ENCODE measurements around the gene SFXN5. TPM values are rescaled to one million over a fixed set of nuclear protein-coding genes. Genes with fewer than 3 reads are reported as not detected.

Gene SFXN5
- total and polyA plus RNA-seq, 7 donors, result 5.1 to 17.1 (median 12.2) TPM

DNA sequence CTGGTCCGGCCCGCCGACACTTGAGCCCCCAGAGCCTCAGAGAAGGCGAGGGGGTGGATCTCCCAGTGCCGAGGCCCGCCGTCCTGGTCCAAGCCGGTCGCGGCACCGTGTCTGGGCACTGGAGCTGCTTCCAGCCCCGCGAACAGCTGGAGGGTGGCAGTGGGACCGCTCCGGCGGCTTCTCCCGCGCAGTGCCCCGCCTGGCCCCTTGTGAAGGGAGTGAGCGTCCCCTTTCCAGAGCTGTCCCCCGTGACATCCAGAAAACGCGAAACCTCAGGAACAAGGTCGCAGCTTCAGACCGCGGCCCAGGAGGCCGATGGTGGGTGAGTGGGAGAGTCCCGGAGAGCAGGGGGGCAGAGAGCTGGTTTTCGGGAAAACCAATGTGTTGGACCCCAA lies 154.8 kb downstream of the SFXN5 start:
- TF ChIP-seq CTCF (IDR thresholded peaks at IDR 0.05), result no peak
- Histone ChIP-seq H3K27ac (no peak overlapping the region), H3K4me1 (peaks cover 38% of the 10 kb centered on the region), H3K4me3 (peak overlapping the region; percentile 66), H3K9me3 (no peaks in the 10 kb centered on the region), H3K36me3 (ENCODE audit: insufficient read depth in 1 of 2, low read depth in 1 of 2) (no peaks in the 10 kb centered on the region), H3K27me3 (ENCODE audit: insufficient read depth in 3 of 3, low read length in 2 of 3) (peaks cover 5 to 97% (median 79%) of the 10 kb centered on the region in 3 donors)
- intact Hi-C loops (cut with DNase I), result no loop called here
- DNase-seq (no peak), ATAC-seq (peak; percentile 6 to 37 (median 7))
- whole genome bisulfite sequencing, 3 donors, result 0 to 2% (median 1%) methylated on average over 28 to 29 of the region's 29 CpGs

GRCh38 chr2:72915907-72916742 lies 155.4 kb downstream of the SFXN5 start:
- intact Hi-C loops (cut with DNase I), result no loop called here
- Histone ChIP-seq H3K36me3 (ENCODE audit: insufficient read depth in 1 of 2, low read depth in 1 of 2) (no peaks in the 10 kb centered on the region), H3K4me1 (peaks cover 38% of the 10 kb centered on the region), H3K9me3 (no peaks in the 10 kb centered on the region), H3K27ac (no peak overlapping the region), H3K27me3 (ENCODE audit: insufficient read depth in 3 of 3, low read length in 2 of 3) (peaks cover 7 to 97% (median 75%) of the 10 kb centered on the region in 3 donors), H3K4me3 (peak overlapping the region; percentile 66)
- TF ChIP-seq CTCF (IDR thresholded peaks at IDR 0.05), result no peak
- 1% methylated on average over 53 to 86 of the region's 86 CpGs for WGBS, 3 donors
- DNase-seq, result peak in 1 of 2 donors; percentile 51
- peak; percentile 59 to 74 (median 72) for ATAC-seq

GRCh38 chr2:72915320-72915906 lies 156.1 kb downstream of the SFXN5 start:
- DNase-seq (no peak), ATAC-seq (no peak)
- no peak for TF ChIP-seq CTCF (IDR thresholded peaks at IDR 0.05)
- WGBS, 3 donors, result 3 to 7% (median 5%) methylated on average over 24 to 26 of the region's 26 CpGs
- intact Hi-C loops (cut with DNase I), result no loop called here
- Histone ChIP-seq H3K27ac (no peak overlapping the region), H3K4me3 (peak overlapping the region; percentile 66), H3K9me3 (no peaks in the 10 kb centered on the region), H3K36me3 (ENCODE audit: insufficient read depth in 1 of 2, low read depth in 1 of 2) (no peaks in the 10 kb centered on the region), H3K27me3 (ENCODE audit: insufficient read depth in 3 of 3, low read length in 2 of 3) (peaks cover 13 to 97% (median 68%) of the 10 kb centered on the region in 3 donors), H3K4me1 (peaks cover 38% of the 10 kb centered on the region)

GRCh38 chr2:72914589-72915319 lies 156.8 kb downstream of the SFXN5 start:
- peaks cover 17 to 96% (median 62%) of the 10 kb centered on the region in 3 donors for H3K27me3 ChIP-seq (ENCODE audit: insufficient read depth in 3 of 3, low read length in 2 of 3)
- H3K27ac ChIP-seq, result no peak overlapping the region
- intact Hi-C loops (cut with DNase I), result no loop called here
- no peak overlapping the region for H3K4me3 ChIP-seq
- peaks cover 31% of the 10 kb centered on the region for H3K4me1 ChIP-seq
- WGBS, 3 donors, result 8 to 15% (median 13%) methylated on average over 17 of the region's 17 CpGs
- no peak for TF ChIP-seq CTCF (IDR thresholded peaks at IDR 0.05)
- no peaks in the 10 kb centered on the region for H3K36me3 ChIP-seq (ENCODE audit: insufficient read depth in 1 of 2, low read depth in 1 of 2)
- no peak for ATAC-seq
- H3K9me3 ChIP-seq, result no peaks in the 10 kb centered on the region
- DNase-seq, result no peak

Measured in psoas muscle (tissue), 8 donors.